Amniotic epithelial cell (primary cell): ENCODE data around the gene VSIG2.

Experiments
- DNase-seq: peaks from one replicate; pipeline ENCODE4 v3.0.0-alpha.2; 2010; ENCODE audit warnings: low read depth

The VSIG2 gene

GRCh38 chr11:124722176-124722575, 29.9 kb downstream of the VSIG2 start:
- DNase-seq, result no peak

DNA sequence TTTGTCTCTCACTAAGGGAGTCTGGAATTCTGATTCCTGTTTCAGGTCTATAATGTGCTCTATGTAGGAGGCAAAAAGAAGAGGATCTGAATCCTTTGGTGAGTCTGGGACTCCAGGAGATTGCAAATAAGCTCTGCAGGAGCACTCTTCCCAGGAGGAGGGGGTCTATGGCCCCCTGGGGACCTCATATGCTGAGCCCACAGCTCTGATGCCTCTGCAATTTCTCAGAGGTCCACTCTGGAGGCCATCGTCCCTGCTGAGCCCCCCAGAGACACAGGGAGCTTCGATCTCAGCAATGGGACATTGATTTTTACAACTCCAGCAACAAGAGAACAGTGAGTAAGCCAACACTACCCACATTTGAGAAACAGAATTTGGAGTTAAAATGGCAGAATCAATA, 32.5 kb downstream of the VSIG2 start:
- DNase-seq, result no peak

DNA sequence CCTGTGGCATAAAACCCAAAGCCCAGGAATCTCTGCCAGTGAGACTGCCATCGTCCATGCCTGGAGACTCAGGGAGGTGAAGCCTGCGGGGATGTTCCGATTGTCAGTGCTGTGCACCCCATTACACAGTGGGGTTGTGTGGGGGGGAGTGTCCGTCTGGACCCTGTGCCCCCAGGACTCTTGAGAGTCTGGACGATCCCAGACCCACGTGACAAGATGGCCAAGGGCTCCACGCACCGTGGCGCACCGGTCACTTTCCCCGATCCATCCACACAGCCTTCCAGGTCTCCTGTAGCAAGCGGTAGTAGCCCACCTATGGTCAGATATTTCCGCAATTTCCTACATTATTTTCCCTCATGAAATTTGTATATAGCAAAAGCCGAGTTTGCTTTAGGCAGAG, 33.3 kb downstream of the VSIG2 start:
- no peak for DNase-seq

- DNase-seq, result peak; percentile 28
Observed at GRCh38 chr11:124717786-124718651, 34.0 kb downstream of the VSIG2 start.

DNA sequence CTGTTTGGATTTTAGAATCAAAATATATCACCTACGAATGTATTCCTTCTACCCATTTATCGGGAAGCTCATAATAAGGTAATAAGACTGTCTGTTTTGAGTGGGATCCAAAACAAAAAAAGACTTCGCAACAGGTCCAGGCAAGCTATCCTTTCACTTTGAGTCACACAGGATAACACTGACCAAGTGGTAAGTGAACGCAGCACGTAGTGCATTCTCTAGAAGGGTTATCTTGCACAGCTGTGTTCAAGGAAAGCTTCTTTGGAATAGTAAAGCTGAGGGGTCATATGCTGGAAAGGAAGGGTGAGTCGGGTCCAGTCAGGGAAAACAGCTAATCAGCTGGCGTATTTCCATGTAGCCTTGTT, 34.7 kb downstream of the VSIG2 start:
- no peak for DNase-seq

GRCh38 chr11:124716591-124716990, 35.5 kb downstream of the VSIG2 start:
- DNase-seq, result no peak

DNA sequence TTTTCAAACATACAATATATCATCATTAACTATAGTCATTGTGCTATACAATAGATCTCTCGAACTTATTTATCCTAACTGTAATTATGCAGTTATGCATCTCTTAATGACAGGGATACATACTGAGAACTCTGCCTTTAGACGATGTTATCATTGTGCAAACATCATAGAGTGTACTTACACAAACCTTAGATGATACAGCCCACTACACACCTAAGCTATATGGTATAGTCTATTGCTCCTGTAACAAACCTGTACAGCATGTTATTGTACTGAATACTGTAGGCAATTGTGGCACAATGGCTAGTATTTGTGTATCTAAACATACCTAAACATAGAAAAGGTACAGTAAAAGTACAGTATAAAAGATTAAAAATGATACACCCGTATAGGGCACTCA, 39.7 kb downstream of the VSIG2 start:
- no peak for DNase-seq

- DNase-seq, result no peak
Observed at GRCh38 chr11:124707829-124708228, 44.2 kb downstream of the VSIG2 start.

DNA sequence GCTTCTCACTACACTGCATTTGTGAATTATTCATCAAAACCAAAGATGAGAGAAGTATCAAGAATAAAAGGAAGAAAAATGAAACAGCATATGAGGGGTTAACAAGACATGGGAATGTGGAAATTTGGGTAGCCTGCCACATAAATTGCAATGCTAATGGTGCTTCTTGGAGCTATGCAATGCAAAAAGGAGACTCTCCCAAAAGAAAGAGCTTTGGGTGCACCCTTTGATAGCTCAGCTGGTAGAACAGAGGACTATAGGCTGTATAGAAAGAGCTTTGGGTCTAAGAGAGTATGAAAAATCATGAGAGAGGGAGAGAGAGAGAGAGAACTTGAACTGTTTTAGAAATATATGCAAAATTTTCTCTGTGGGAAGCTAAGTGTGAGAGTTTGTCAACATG, 52.0 kb downstream of the VSIG2 start:
- no peak for DNase-seq

- DNase-seq, result no peak
Observed at GRCh38 chr11:124699547-124699946, 52.5 kb downstream of the VSIG2 start.
